Measurements from ENCODE around the gene COL23A1.
"Not testable (repeated sequence)": the region's sequence is repeated elsewhere in the genome, so short reads cannot be mapped to it uniquely, and the experiment has no call there.

COL23A1 gene

DNA sequence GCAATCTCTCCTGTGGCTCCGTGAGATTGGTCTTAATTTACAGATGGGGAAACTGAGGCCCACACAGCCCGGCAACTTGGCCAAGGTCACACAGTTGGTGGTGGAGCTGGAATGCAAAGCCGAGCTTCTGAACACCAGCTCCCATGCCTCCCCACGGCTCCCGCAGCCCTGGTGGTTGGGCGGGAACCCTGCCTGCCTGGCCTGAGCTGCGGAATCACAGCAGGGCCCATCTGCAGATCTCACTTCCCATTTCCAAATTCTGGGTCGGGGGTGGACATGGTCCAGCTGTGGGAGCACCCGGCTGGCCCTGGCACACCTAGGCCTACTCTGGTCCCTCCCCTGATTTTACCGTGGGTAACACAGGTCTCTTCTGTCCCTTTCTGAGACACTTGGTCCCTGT lies 322.3 kb downstream of the COL23A1 start:
- TF ChIP-seq GATA1 (IDR thresholded peaks at IDR 0.05; ENCODE audit: low read depth, low read length) (no peak), POLR2A (IDR thresholded peaks at IDR 0.05; ENCODE audit: low read length) (no peak)
- DNase-seq: no peak

DNA sequence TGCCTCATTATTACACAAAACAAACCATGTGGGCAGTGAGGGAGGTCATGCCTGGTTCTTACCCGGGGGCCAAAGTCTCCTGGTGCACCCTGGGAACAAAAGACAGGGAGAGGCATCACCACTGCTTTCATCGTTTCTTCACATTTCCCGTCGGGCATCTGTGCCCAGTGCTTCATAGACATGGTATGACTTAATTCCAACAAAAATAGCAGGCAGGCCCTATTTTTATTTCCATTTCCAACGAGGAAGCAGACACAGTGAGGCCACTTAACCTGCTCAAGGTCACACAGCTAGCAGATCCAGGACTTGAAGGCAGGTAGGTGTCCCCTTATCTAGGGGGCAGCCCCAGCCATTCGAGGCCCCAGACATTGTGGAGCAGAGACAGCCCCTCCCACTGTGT lies 322.9 kb downstream of the COL23A1 start:
- DNase-seq: no peak
- no peak for TF ChIP-seq POLR2A (IDR thresholded peaks at IDR 0.05; ENCODE audit: low read length)
- no peak for TF ChIP-seq GATA1 (IDR thresholded peaks at IDR 0.05; ENCODE audit: low read depth, low read length)

- TF ChIP-seq POLR2A (IDR thresholded peaks at IDR 0.05; ENCODE audit: low read length) (no peak), GATA1 (IDR thresholded peaks at IDR 0.05; ENCODE audit: low read depth, low read length) (no peak)
- DNase-seq: no peak
Observed at GRCh38 chr5:178266581-178266980, 323.6 kb downstream of the COL23A1 start.

- TF ChIP-seq POLR2A (IDR thresholded peaks at IDR 0.05; ENCODE audit: low read length) (no peak), GATA1 (IDR thresholded peaks at IDR 0.05; ENCODE audit: low read depth, low read length) (no peak)
- DNase-seq: no peak
Observed at GRCh38 chr5:178265746-178266145, 324.4 kb downstream of the COL23A1 start.

GRCh38 chr5:178264044-178264443 lies 326.1 kb downstream of the COL23A1 start:
- DNase-seq: no peak
- TF ChIP-seq POLR2A (IDR thresholded peaks at IDR 0.05; ENCODE audit: low read length): no peak
- TF ChIP-seq GATA1 (IDR thresholded peaks at IDR 0.05; ENCODE audit: low read depth, low read length): no peak

DNA sequence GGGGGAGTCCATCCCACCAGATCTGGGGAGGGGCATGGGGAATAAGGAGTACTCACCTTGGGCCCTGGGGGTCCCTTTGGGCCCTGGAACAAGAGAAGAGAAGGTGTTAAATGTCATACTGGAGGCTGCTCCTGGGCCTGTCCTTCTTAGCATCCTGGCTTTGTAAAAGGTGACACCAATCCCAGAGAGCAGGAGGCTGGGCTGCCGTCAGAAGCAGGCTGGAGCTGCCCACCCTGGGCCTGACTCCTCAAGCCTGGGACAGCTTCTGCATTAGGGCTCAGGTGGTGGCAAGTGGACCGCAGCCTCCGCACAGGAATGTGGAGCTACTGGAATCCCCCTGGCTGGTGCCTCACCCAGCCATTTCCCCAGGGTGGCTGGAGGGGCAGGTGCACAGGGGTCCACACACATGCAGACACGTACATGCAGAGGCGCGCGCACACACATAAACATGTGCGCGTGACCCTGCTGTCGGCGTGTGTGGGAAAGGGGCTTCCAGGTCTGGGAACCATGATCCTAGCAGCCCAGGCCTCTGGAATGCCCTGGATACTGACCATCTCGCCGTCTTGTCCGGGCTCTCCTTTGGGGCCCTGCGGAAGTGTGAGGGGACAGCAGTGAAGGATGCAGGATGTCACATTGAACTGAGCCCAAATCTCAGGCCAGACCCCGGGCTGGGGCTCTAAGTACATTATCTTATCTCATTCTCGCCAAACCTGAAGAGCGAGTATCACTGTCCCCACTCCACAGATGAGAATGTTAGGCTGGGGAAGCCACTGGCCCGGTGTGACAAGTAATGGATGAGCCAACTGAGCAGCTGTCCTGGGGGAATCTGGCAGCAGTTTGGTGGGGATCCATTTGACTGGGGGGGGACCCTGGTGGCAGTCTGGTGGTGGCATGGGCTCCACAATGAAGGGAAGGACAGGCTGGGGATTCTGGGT lies 328.3 kb downstream of the COL23A1 start:
- DNase-seq: no peak
- no peak for TF ChIP-seq GATA1 (IDR thresholded peaks at IDR 0.05; ENCODE audit: low read depth, low read length)

DNA sequence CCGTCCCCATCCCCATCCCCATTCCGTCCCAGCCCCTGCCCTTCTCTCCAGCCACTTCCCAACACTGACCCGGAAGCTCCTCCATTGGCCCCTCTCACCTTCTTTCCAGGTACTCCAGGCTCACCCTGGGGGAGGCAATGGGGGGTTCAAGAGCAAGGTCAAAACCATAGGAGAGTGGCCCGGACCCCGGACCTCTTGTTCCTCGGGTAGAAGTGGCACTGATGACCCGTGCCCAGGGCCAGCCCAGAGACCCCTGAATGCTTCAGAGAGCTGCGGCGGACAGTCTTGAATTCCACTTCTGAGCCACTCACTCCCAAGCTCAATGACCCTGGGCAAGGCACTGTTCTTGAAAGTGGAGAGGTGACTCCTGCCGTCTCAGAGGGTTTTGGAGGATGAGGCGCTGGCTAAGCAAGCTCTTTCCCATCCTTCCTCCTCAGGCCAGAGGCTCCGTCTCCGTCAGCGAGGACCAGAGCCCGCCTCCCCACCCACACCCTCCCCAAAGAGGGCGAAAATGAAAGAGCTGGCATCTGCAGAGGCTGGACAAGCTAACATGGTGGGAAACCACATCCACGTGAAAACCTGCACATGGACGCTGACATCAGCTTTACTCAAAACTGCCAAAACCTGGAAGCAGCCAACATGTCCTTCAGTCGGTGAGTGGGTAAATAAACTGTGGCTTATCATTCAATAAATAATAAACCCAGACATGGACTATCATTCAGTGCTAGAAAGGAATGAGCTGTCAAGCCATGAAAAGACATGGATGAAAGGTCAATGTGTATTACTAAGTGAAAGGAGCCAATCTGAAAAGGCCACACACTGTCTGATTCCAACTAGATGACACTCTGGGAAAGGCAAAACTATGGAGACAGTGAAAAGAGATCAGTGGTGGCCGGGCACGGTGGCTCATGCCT lies 330.3 kb downstream of the COL23A1 start:
- no peak for TF ChIP-seq GATA1 (IDR thresholded peaks at IDR 0.05; ENCODE audit: low read depth, low read length)
- TF ChIP-seq POLR2A (IDR thresholded peaks at IDR 0.05; ENCODE audit: low read length): no peak
- DNase-seq: no peak

DNA sequence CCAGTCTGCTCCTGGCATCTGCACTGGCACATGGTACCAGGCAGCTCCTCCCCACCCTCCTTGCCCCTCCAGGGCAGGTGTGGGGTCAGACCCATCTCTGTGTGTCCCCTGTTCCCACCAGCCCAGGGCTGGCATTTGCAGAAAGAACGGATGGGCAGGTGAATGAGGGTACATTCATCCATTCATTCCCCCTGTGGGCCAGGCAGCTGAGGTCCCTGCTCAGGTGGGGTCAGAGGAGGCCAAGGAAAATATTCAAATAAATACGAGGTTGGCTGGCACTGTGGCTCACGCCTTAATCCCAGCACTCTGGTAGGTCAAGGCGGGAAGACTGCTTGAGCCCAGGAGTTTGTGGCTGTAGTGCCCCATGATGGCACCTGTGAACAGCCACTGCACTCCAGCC lies 332.5 kb downstream of the COL23A1 start:
- DNase-seq: no peak
- no peak for TF ChIP-seq POLR2A (IDR thresholded peaks at IDR 0.05; ENCODE audit: low read length)
- no peak for TF ChIP-seq GATA1 (IDR thresholded peaks at IDR 0.05; ENCODE audit: low read depth, low read length)

- DNase-seq: no peak
- TF ChIP-seq GATA1 (IDR thresholded peaks at IDR 0.05; ENCODE audit: low read depth, low read length): no peak
- no peak for TF ChIP-seq POLR2A (IDR thresholded peaks at IDR 0.05; ENCODE audit: low read length)
Observed at GRCh38 chr5:178256746-178257145, 333.4 kb downstream of the COL23A1 start.

DNA sequence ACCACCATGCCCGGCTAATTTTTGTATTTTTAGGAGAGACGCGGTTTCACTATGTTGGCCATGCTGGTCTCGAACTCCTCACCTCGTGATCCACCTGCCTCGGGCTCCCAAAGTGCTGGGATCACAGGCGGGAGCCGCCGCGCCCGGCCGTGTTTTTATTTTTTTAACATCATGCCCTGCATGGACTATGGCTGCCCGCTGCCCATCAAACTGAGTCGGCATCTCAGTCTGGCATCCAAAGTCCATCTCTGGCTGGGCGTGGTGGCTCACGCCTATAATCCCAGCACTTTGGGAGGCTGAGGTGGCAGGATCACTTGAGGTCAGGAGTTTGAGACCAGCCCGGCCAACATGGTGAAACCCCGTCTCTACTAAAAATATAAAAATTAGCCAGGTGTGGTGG lies 336.6 kb downstream of the COL23A1 start:
- DNase-seq: not testable (repeated sequence)

DNA sequence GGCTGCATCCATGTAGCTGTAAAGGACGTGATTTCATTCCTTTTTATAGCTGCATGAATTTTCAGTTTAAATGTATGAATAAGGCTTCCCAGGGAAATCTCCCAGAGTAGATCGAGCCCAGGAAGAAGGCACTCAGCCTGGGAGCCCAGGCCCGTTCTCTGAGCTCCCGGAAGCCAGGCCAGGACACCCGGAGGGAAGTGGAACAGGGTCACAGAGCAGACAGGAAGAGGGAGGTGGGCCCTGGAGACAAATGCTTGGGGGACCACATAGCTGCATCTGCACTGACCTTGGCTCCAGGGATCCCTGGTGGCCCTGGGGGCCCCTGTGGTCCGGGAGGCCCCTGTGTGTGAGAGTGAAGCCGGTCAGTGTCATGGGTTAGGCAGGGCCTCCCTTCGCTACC lies 337.9 kb downstream of the COL23A1 start:
- TF ChIP-seq POLR2A (IDR thresholded peaks at IDR 0.05; ENCODE audit: low read length): no peak
- no peak for TF ChIP-seq GATA1 (IDR thresholded peaks at IDR 0.05; ENCODE audit: low read depth, low read length)
- DNase-seq: no peak

DNA sequence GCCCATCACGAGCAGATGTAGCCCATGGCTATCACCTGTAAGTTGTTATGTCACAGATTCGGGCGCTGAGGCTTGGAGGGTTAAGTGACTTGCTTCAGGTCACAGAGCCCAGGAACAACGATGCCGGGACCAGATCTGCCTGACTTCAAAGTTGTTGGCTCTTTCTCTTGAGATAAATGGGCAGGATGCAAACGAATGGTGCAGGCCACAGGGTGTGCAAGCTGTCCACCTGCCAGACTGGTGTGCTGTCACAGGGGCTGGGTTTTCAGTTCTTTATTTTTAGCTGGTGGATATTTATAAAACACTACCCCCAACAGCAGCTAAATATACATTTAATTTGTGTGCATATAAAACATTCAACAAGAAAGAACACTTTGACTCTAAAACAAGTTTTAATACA lies 339.9 kb downstream of the COL23A1 start:
- TF ChIP-seq GATA1 (IDR thresholded peaks at IDR 0.05; ENCODE audit: low read depth, low read length) (no peak), POLR2A (IDR thresholded peaks at IDR 0.05; ENCODE audit: low read length) (no peak)
- DNase-seq: no peak

DNA sequence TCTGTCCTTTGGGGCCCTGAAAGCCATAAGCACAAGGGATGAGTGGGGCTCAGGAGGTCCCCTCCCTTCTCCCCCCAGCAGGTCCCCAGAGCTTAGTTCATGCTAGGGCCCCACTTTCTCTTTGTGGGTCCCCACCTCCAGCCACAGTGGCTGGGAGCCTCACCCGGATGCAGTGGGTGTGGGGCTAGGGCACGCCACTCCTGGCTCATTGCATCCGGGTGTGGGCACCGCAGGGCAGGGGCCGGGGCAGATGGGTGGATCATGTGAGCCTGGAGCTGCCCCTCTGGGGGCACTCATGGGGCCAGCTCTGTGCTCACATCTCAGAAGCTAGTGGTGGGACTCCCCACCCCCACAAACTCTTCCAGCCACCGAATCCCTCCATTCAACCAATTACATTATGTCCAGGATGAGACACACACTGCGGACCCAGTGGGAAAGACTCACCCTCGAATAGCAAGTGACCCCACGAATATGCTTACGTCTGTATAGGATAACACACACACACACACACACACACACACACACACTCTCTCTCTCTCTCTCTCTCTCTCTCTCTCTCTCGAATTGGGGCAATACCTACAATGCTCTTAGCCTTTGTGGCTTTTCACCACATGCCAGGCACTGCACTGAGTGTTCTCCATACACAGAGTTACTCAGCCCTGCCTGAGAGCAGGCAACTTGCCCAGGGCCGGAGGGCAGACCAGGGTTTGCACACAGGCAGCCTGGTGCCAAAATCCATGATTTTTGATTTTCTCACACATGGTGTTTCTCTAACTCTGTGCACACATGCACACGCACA lies 340.8 kb downstream of the COL23A1 start:
- DNase-seq: no peak
- TF ChIP-seq POLR2A (IDR thresholded peaks at IDR 0.05; ENCODE audit: low read length) (no peak), GATA1 (IDR thresholded peaks at IDR 0.05; ENCODE audit: low read depth, low read length) (no peak)

- TF ChIP-seq GATA1 (IDR thresholded peaks at IDR 0.05; ENCODE audit: low read depth, low read length) (no peak), POLR2A (IDR thresholded peaks at IDR 0.05; ENCODE audit: low read length) (no peak)
- DNase-seq: no peak
Observed at GRCh38 chr5:178248750-178249149, 341.4 kb downstream of the COL23A1 start.
